ENCODE results near the gene LRRN4CL.
"Not testable (repeated sequence)": the region's sequence is repeated elsewhere in the genome, so short reads cannot be mapped to it uniquely, and the experiment has no call there.

DNA sequence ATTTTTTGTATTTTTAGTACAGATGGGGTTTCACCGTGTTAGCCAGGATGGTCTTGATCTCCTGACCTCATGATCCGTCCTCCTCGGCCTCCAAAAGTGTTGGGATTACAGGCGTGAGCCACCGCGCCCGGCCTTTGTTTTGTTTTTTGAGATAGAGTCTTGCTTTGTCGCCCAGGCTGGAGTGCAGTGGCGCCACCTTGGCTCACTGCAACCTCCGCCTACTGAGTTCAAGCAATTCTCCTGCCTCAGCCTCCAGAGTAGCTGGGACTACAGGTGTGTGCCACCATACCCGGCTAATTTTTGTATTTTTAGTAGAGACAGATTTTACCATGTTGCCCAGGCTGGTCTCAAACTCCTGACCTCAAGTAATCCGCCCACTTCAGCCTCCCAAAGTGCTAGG, 39.0 kb downstream of the LRRN4CL start:
- TF ChIP-seq CTCF, POLR2A, POLR2AphosphoS5 (IDR thresholded peaks at IDR 0.05): not testable (repeated sequence)

All from breast epithelium (tissue), 3 donors.